Ovary (tissue), 9 donors: ENCODE results near the gene ACTG1. TPM values are rescaled to one million over a fixed set of nuclear protein-coding genes. Genes with fewer than 3 reads are reported as not detected.

ENCODE experiments used
- DNase-seq, 5 donors: peaks; one replicate each; pipeline ENCODE4 v3.0.0-alpha.2; 2019 to 2020
- H3K27ac ChIP-seq, 2 donors: fragments of 200-600 bp; one replicate each; pipeline versions ENCODE4 v1.5.1 to v1.8.0; 2019 to 2022
- H3K27me3 ChIP-seq: fragments of 200-600 bp; one replicate; pipeline ENCODE4 v1.8.0; 2022
- H3K36me3 ChIP-seq: fragments of 200-600 bp; sonication (generic); one replicate; pipeline ENCODE4 v1.5.1; 2019
- H3K4me1 ChIP-seq: one replicate; pipeline ENCODE4 v1.8.1; 2013; ENCODE audit warnings: mild to moderate bottlenecking, moderate library complexity; ENCODE audit not compliant: insufficient read depth
- H3K4me3 ChIP-seq: fragments of 200-600 bp; sonication (generic); one replicate; pipeline ENCODE4 v1.5.1; 2017
- H3K9me3 ChIP-seq, 2 donors: fragments of 200-600 bp in 1 of 2; sonication (generic) in 1 of 2; one replicate each; pipeline versions ENCODE4 v1.5.1 to v1.8.1; 2013 to 2019; ENCODE audit warnings: mild to moderate bottlenecking in 1 of 2, moderate library complexity in 1 of 2
- CTCF ChIP-seq, 3 donors: fragments of 450-650 bp in 2 of 3; fragments of 200-600 bp in 1 of 3; IDR thresholded peaks; one replicate each; pipeline versions ENCODE4 v1.5.1 to v1.8.0; 2016 to 2022; ENCODE audit warnings: antibody characterized with exemption in 3 of 3, mild to moderate bottlenecking in 1 of 3
- EP300 ChIP-seq: sonication (generic); formaldehyde crosslinking; IDR thresholded peaks from one replicate; pipeline ENCODE4 v1.6.1; 2017; ENCODE audit warnings: antibody characterized with exemption
- POLR2A ChIP-seq: fragments of 450-650 bp; IDR thresholded peaks from one replicate; pipeline ENCODE4 v1.6.1; 2017; ENCODE audit warnings: antibody characterized with exemption, mild to moderate bottlenecking, moderate library complexity
- WGBS, 3 donors: extraction: QIAGEN DNeasy Blood & Tissue Kit in 1 of 3; methylation state at CpG; one replicate each; pipeline versions ENCODE4 v1.1.5 to v1.1.7; 2013 to 2017; 5-methylcytosine and 5-hydroxymethylcytosine counted together
- intact Hi-C, 4 donors: fragments of 100-400 bp; cut with DNase I; formaldehyde crosslinking; loops; one replicate each; pipeline versions ENCODE4 v1.11.0 to v1.15.1; 2022 to 2023
- polyA plus RNA-seq, 2 donors: library from polyadenylated mRNA; stranded (reverse); fragments of 200-250 nt in 1 of 2; fragments of 350-450 nt in 1 of 2; fragmentation: Illumina TruSeq in 1 of 2; extraction: RNeasy Lipid Tissue Mini Kit (QIAGEN cat#74804) in 1 of 2; gene quantifications; one replicate each; pipeline ENCODE4 v1.2.3, GENCODE V29; 2013 to 2014
- total RNA-seq, 7 donors: library from RNA; depleted of rRNA in 2 of 7; stranded (reverse); fragments of >200 nt in 2 of 7; fragmentation: NEBNext Ultra II Directional in 3 of 7; extraction: Animal tissue kit (Norgen Biotek cat#: 25700) in 3 of 7; gene quantifications; one replicate each; pipeline versions ENCODE4 v1.1.0 to v1.2.4, GENCODE V29; 2016 to 2023
- donor health status: DM: no; HTN: no; CAD: no; lungs with moderate emphysema.
- donor health status: DM: no; HTN: no; CAD: no.
- donor health status: Bipolar disorder and iron deficiency.
- donor health status: DM: yes; HTN: yes; CAD: no.
- donor health status: DM: no; HTN: no; CAD: no.
- donor health status: DM: yes; HTN: yes; CAD: no.

Gene ACTG1
- total and polyA plus RNA-seq, 9 donors, result 1,825 to 5,681 (median 3,955) TPM

GRCh38 chr17:81473019-81473418 lies 39.6 kb downstream of the ACTG1 start:
- H3K27me3 ChIP-seq, result no peaks in the 10 kb centered on the region
- no peaks in the 10 kb centered on the region for H3K9me3 ChIP-seq
- no peaks in the 10 kb centered on the region for H3K36me3 ChIP-seq
- intact Hi-C loops, result no loop called here
- H3K4me3 ChIP-seq, result no peak overlapping the region
- WGBS, 3 donors, result 38 to 57% (median 51%) methylated on average over 8 of the region's 8 CpGs
- peaks cover 7% of the 10 kb centered on the region for H3K4me1 ChIP-seq
- TF ChIP-seq EP300 (no peak), CTCF (IDR thresholded peaks at IDR 0.05) (no peak), POLR2A (no peak)
- no peak for DNase-seq
- H3K27ac ChIP-seq, result no peak overlapping the region

GRCh38 chr17:81471818-81472456 lies 40.7 kb downstream of the ACTG1 start:
- Histone ChIP-seq H3K9me3 (no peaks in the 10 kb centered on the region), H3K4me1 (peaks cover 7% of the 10 kb centered on the region), H3K27me3 (no peaks in the 10 kb centered on the region), H3K4me3 (peak overlapping the region; percentile 34), H3K36me3 (no peaks in the 10 kb centered on the region), H3K27ac (no peak overlapping the region)
- peak; percentile 11 to 25 (median 20) for TF ChIP-seq CTCF (IDR thresholded peaks at IDR 0.05)
- no peak for TF ChIP-seq EP300
- no peak for TF ChIP-seq POLR2A
- intact Hi-C loops, result no loop called here
- 70 to 77% (median 73%) methylated on average over 28 of the region's 28 CpGs for WGBS, 3 donors
- DNase-seq, result peak; percentile 68 to 81 (median 76)

- intact Hi-C loops, result no loop called here
- Histone ChIP-seq H3K4me3 (peak overlapping the region; percentile 34), H3K27ac (no peak overlapping the region), H3K27me3 (no peaks in the 10 kb centered on the region), H3K4me1 (peaks cover 7% of the 10 kb centered on the region), H3K36me3 (no peaks in the 10 kb centered on the region), H3K9me3 (no peaks in the 10 kb centered on the region)
- 63 to 81% (median 72%) methylated on average over 14 of the region's 14 CpGs for WGBS, 3 donors
- TF ChIP-seq CTCF (IDR thresholded peaks at IDR 0.05), result no peak
- no peak for TF ChIP-seq POLR2A
- TF ChIP-seq EP300, result no peak
- no peak for DNase-seq
These were observed 41.4 kb downstream of the ACTG1 start for GRCh38 chr17:81470944-81471817.

GRCh38 chr17:81470270-81470943 lies 42.2 kb downstream of the ACTG1 start:
- no peak for TF ChIP-seq EP300
- no peaks in the 10 kb centered on the region for H3K27me3 ChIP-seq
- WGBS, 3 donors, result 95 to 96% (median 95%) methylated on average over 9 of the region's 9 CpGs
- intact Hi-C loops, result no loop called here
- H3K4me1 ChIP-seq, result peaks cover 7% of the 10 kb centered on the region
- H3K9me3 ChIP-seq, result no peaks in the 10 kb centered on the region
- no peaks in the 10 kb centered on the region for H3K36me3 ChIP-seq
- H3K4me3 ChIP-seq, result no peak overlapping the region
- H3K27ac ChIP-seq, result no peak overlapping the region
- no peak for DNase-seq
